Adrenal gland (tissue), 19 donors: ENCODE results near the gene NYAP2. TPM values are rescaled to one million over a fixed set of nuclear protein-coding genes. Genes with fewer than 3 reads are reported as not detected.

Experiments used
- DNase-seq, 7 donors: peaks; one replicate each; pipeline ENCODE4 v3.0.0-alpha.2; 2019 to 2020
- H3K27ac ChIP-seq, 5 donors: fragments of 200-600 bp; sonication (generic) in 4 of 5; 1 replicate in 3 of 5; 2 replicates in 2 of 5; pipeline versions ENCODE4 v1.5.1 to v1.8.0; 2016 to 2020; ENCODE audit warnings: mild to moderate bottlenecking in 1 of 5
- H3K27me3 ChIP-seq: fragments of 200-600 bp; 2 replicates; pipeline ENCODE4 v1.8.0; 2021
- H3K36me3 ChIP-seq, 2 donors: fragments of 200-600 bp; replicated peaks in 1 of 2; 1 replicate in 1 of 2; 2 replicates in 1 of 2; pipeline versions ENCODE4 v1.5.1 to v1.8.0; 2018 to 2022
- H3K4me1 ChIP-seq, 2 donors: fragments of 200-600 bp; replicated peaks in 1 of 2; 1 replicate in 1 of 2; 2 replicates in 1 of 2; pipeline versions ENCODE4 v1.5.1 to v1.8.0; 2018 to 2021
- H3K4me3 ChIP-seq, 4 donors: fragments of 200-600 bp; sonication (generic) in 3 of 4; one replicate each; pipeline ENCODE4 v1.5.1; 2016 to 2018
- H3K9me3 ChIP-seq, 3 donors: fragments of 200-600 bp; sonication (generic) in 1 of 3; replicated peaks in 1 of 3; 1 replicate in 2 of 3; 2 replicates in 1 of 3; pipeline versions ENCODE4 v1.5.1 to v1.8.0; 2016 to 2021
- POLR2A ChIP-seq, 2 donors: fragments of 450-650 bp; IDR thresholded peaks; one replicate each; pipeline ENCODE4 v1.6.1; 2017; ENCODE audit warnings: antibody characterized with exemption in 2 of 2, mild to moderate bottlenecking in 2 of 2, moderate library complexity in 1 of 2
- WGBS, 4 donors: extraction: QIAGEN DNeasy Blood & Tissue Kit in 2 of 4; methylation state at CpG; one replicate each; pipeline versions ENCODE4 v1.1.5 to v1.1.7; 2013 to 2017; 5-methylcytosine and 5-hydroxymethylcytosine counted together
- intact Hi-C, 2 donors: fragments of 100-400 bp; cut with DNase I; formaldehyde crosslinking; loops; one replicate each; pipeline versions ENCODE4 v1.14.1 to v1.15.0; 2022 to 2023
- long read RNA-seq, 10 donors: library from polyadenylated mRNA in 3 of 10; unstranded in 2 of 10; stranded (forward) in 1 of 10; transcript quantifications; one replicate each; pipeline ENCODE4 v2.0.0 and lab custom pipeline, GENCODE V29; 2021 to 2026
- polyA plus RNA-seq, 3 donors: library from polyadenylated mRNA; stranded (reverse); fragments of 200-250 nt in 2 of 3; fragments of 350-450 nt in 1 of 3; fragmentation: Illumina TruSeq in 1 of 3; extraction: RNeasy Lipid Tissue Mini Kit (QIAGEN cat#74804) in 1 of 3; gene quantifications; one replicate each; pipeline ENCODE4 v1.2.3, GENCODE V29; 2013 to 2014
- total RNA-seq, 9 donors: library from RNA; depleted of rRNA in 4 of 9; stranded (reverse); fragments of >200 nt in 4 of 9; fragments of 120-200 nt in 1 of 9; fragmentation: NEBNext Ultra II Directional in 1 of 9; extraction: Animal tissue kit (Norgen Biotek cat#: 25700) in 1 of 9; gene quantifications; one replicate each; pipeline versions ENCODE4 v1.1.0 to v1.2.4, GENCODE V29; 2013 to 2023
- TF ChIP-seq, protein P1 (sequence below), 6 experiments: fragments of 450-650 bp in 4 of 6; fragments of 200-600 bp in 2 of 6; sonication (generic) in 1 of 6; IDR thresholded peaks; 1 replicate in 5 of 6; 2 replicates in 1 of 6; pipeline versions ENCODE4 v1.5.1 to v1.8.0; 2016 to 2021; ENCODE audit warnings: antibody characterized with exemption in 6 of 6, mild to moderate bottlenecking in 2 of 6, moderate library complexity in 1 of 6
- donor health status: healthy with polysubstance abuse.
- donor health status: Bipolar disorder and iron deficiency.
- donor health status: DM: yes; HTN: yes; CAD: no.
- donor health status: DM: no; HTN: no; CAD: no.
- donor health status: DM: no; HTN: no; CAD: no.
- donor health status: DM: yes; HTN: yes; CAD: no.

NYAP2 gene
- total RNA-seq: under 1 TPM in 6 of 9 donors, not detected in 3; under 0.01 to 0.67 (median 0.15) TPM
- polyA plus RNA-seq: under 1 TPM; 0.07 to 0.16 (median 0.09) TPM
- long read RNA-seq, donor 1: 0 reads
- long read RNA-seq, donor 2: 0 reads
- long read RNA-seq, donor 3: 0 reads
- long read RNA-seq, donor 4: 0 reads
- long read RNA-seq, donor 5: 0 reads
- long read RNA-seq, donor 6: 0 reads
- long read RNA-seq, donor 7: 0 reads
- long read RNA-seq, donor 8: 0 reads
- long read RNA-seq, donor 9: 0 reads
- long read RNA-seq, donor 10: 0 reads

DNA sequence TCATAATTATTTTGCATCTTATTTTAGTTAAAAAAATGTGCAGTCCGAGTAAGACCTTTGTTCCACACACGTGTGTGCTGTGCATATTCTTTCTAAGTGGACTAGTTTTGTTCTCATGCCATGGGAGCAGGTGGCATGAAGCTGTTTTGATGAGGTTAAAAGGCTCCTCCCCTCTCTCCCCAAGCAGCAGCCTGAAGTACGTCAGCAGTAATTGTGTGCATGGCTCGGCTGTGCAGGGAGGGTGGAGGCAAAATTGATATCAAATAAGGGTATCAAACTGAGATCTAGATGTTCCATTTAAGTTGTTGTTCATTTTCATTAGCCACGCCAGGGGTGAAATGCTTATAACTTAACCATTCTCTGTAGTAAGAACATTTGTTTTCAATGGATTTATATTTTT is at the start of gene NYAP2:
Gene NYAP2 (plus strand): TSS at position 207 of the 400 bp plus-strand sequence. CDS start 9,171 bp downstream, outside the sequence.
- Histone ChIP-seq H3K27ac (peak within 1 kb of the TSS in 1 of 5 donors; percentile 32), H3K4me1 (no peaks in the 10 kb centered on the region), H3K36me3 (no peaks in the 10 kb centered on the region), H3K9me3 (no peaks in the 10 kb centered on the region), H3K27me3 (no peaks in the 10 kb centered on the region), H3K4me3 (no peak within 1 kb of the TSS)
- TF ChIP-seq, protein P1, sequence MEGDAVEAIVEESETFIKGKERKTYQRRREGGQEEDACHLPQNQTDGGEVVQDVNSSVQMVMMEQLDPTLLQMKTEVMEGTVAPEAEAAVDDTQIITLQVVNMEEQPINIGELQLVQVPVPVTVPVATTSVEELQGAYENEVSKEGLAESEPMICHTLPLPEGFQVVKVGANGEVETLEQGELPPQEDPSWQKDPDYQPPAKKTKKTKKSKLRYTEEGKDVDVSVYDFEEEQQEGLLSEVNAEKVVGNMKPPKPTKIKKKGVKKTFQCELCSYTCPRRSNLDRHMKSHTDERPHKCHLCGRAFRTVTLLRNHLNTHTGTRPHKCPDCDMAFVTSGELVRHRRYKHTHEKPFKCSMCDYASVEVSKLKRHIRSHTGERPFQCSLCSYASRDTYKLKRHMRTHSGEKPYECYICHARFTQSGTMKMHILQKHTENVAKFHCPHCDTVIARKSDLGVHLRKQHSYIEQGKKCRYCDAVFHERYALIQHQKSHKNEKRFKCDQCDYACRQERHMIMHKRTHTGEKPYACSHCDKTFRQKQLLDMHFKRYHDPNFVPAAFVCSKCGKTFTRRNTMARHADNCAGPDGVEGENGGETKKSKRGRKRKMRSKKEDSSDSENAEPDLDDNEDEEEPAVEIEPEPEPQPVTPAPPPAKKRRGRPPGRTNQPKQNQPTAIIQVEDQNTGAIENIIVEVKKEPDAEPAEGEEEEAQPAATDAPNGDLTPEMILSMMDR (IDR thresholded peaks at IDR 0.05): no peak
- peak in 1 of 7 donors; percentile 77 for DNase-seq
- WGBS, 4 donors: 48 to 54% (median 52%) methylated on average over 5 of the region's 5 CpGs
- intact Hi-C loops: no loop called here

GRCh38 chr2:225353579-225354085 is 45.9 kb upstream of the NYAP2 start:
- Histone ChIP-seq H3K27ac (no peak overlapping the region), H3K4me1 (no peaks in the 10 kb centered on the region), H3K36me3 (no peaks in the 10 kb centered on the region), H3K4me3 (no peak overlapping the region), H3K27me3 (no peaks in the 10 kb centered on the region), H3K9me3 (no peaks in the 10 kb centered on the region)
- no peak for DNase-seq
- WGBS, 4 donors: 70 to 84% (median 78%) methylated on average over 1 of the region's 1 CpG
- intact Hi-C loops: no loop called here
- no peak for TF ChIP-seq POLR2A (IDR thresholded peaks at IDR 0.05)
- TF ChIP-seq, protein P1 (IDR thresholded peaks at IDR 0.05): no peak

- TF ChIP-seq, protein P1 (IDR thresholded peaks at IDR 0.05): no peak
- no peak for TF ChIP-seq POLR2A (IDR thresholded peaks at IDR 0.05)
- no peaks in the 10 kb centered on the region for H3K9me3 ChIP-seq
- WGBS, 4 donors: 7 to 11% (median 9%) methylated on average over 3 of the region's 3 CpGs
- peak in 2 of 7 donors; percentile 6 to 13 for DNase-seq
- H3K4me1 ChIP-seq: no peaks in the 10 kb centered on the region
- no peak overlapping the region for H3K27ac ChIP-seq
- no peak overlapping the region for H3K4me3 ChIP-seq
- intact Hi-C loops: no loop called here
- H3K36me3 ChIP-seq: no peaks in the 10 kb centered on the region
- H3K27me3 ChIP-seq: no peaks in the 10 kb centered on the region
These were observed 45.2 kb upstream of the NYAP2 start for GRCh38 chr2:225354281-225354774.

GRCh38 chr2:225355788-225356187 is 43.7 kb upstream of the NYAP2 start:
- TF ChIP-seq POLR2A (IDR thresholded peaks at IDR 0.05): no peak
- TF ChIP-seq, protein P1 (IDR thresholded peaks at IDR 0.05): no peak
- H3K36me3 ChIP-seq: no peaks in the 10 kb centered on the region
- 70 to 81% (median 79%) methylated on average over 3 of the region's 3 CpGs for WGBS, 4 donors
- no peaks in the 10 kb centered on the region for H3K27me3 ChIP-seq
- no peak overlapping the region for H3K27ac ChIP-seq
- H3K9me3 ChIP-seq: no peaks in the 10 kb centered on the region
- no peak for DNase-seq
- intact Hi-C loops: no loop called here
- H3K4me1 ChIP-seq: no peaks in the 10 kb centered on the region
- no peak overlapping the region for H3K4me3 ChIP-seq
